Adrenal gland (tissue), 12 donors: Measurements from ENCODE around the gene CCDC80. TPM values are rescaled to one million over a fixed set of nuclear protein-coding genes. Genes with fewer than 3 reads are reported as not detected.

Source experiments
- DNase-seq, 7 donors: peaks; one replicate each; pipeline ENCODE4 v3.0.0-alpha.2; 2019 to 2020
- H3K27ac ChIP-seq, 5 donors: fragments of 200-600 bp; sonication (generic) in 4 of 5; 1 replicate in 3 of 5; 2 replicates in 2 of 5; pipeline versions ENCODE4 v1.5.1 to v1.8.0; 2016 to 2020; ENCODE audit warnings: mild to moderate bottlenecking in 1 of 5
- H3K27me3 ChIP-seq: fragments of 200-600 bp; 2 replicates; pipeline ENCODE4 v1.8.0; 2021
- H3K36me3 ChIP-seq, 2 donors: fragments of 200-600 bp; replicated peaks in 1 of 2; 1 replicate in 1 of 2; 2 replicates in 1 of 2; pipeline versions ENCODE4 v1.5.1 to v1.8.0; 2018 to 2022
- H3K4me1 ChIP-seq, 2 donors: fragments of 200-600 bp; replicated peaks in 1 of 2; 1 replicate in 1 of 2; 2 replicates in 1 of 2; pipeline versions ENCODE4 v1.5.1 to v1.8.0; 2018 to 2021
- H3K4me3 ChIP-seq, 4 donors: fragments of 200-600 bp; sonication (generic) in 3 of 4; one replicate each; pipeline ENCODE4 v1.5.1; 2016 to 2018
- H3K9me3 ChIP-seq, 3 donors: fragments of 200-600 bp; sonication (generic) in 1 of 3; replicated peaks in 1 of 3; 1 replicate in 2 of 3; 2 replicates in 1 of 3; pipeline versions ENCODE4 v1.5.1 to v1.8.0; 2016 to 2021
- CTCF ChIP-seq, 6 experiments: fragments of 450-650 bp in 4 of 6; fragments of 200-600 bp in 2 of 6; sonication (generic) in 1 of 6; IDR thresholded peaks; 1 replicate in 5 of 6; 2 replicates in 1 of 6; pipeline versions ENCODE4 v1.5.1 to v1.8.0; 2016 to 2021; ENCODE audit warnings: antibody characterized with exemption in 6 of 6, mild to moderate bottlenecking in 2 of 6, moderate library complexity in 1 of 6
- POLR2A ChIP-seq, 2 donors: fragments of 450-650 bp; IDR thresholded peaks; one replicate each; pipeline ENCODE4 v1.6.1; 2017; ENCODE audit warnings: antibody characterized with exemption in 2 of 2, mild to moderate bottlenecking in 2 of 2, moderate library complexity in 1 of 2
- WGBS, 4 donors: extraction: QIAGEN DNeasy Blood & Tissue Kit in 2 of 4; methylation state at CpG; one replicate each; pipeline versions ENCODE4 v1.1.5 to v1.1.7; 2013 to 2017; 5-methylcytosine and 5-hydroxymethylcytosine counted together
- intact Hi-C, 2 donors: fragments of 100-400 bp; cut with DNase I; formaldehyde crosslinking; loops; one replicate each; pipeline versions ENCODE4 v1.14.1 to v1.15.0; 2022 to 2023
- polyA plus RNA-seq, 3 donors: library from polyadenylated mRNA; stranded (reverse); fragments of 200-250 nt in 2 of 3; fragments of 350-450 nt in 1 of 3; fragmentation: Illumina TruSeq in 1 of 3; extraction: RNeasy Lipid Tissue Mini Kit (QIAGEN cat#74804) in 1 of 3; gene quantifications; one replicate each; pipeline ENCODE4 v1.2.3, GENCODE V29; 2013 to 2014
- total RNA-seq, 9 donors: library from RNA; depleted of rRNA in 4 of 9; stranded (reverse); fragments of >200 nt in 4 of 9; fragments of 120-200 nt in 1 of 9; fragmentation: NEBNext Ultra II Directional in 1 of 9; extraction: Animal tissue kit (Norgen Biotek cat#: 25700) in 1 of 9; gene quantifications; one replicate each; pipeline versions ENCODE4 v1.1.0 to v1.2.4, GENCODE V29; 2013 to 2023
- donor health status: healthy with polysubstance abuse.
- donor health status: Bipolar disorder and iron deficiency.
- donor health status: DM: yes; HTN: yes; CAD: no.
- donor health status: DM: no; HTN: no; CAD: no.
- donor health status: DM: no; HTN: no; CAD: no.
- donor health status: DM: yes; HTN: yes; CAD: no.

CCDC80 gene
- total and polyA plus RNA-seq, 12 donors = 5.7 to 65.3 (median 17.9) TPM

- Histone ChIP-seq H3K4me3 (no peak overlapping the region), H3K36me3 (no peaks in the 10 kb centered on the region), H3K27ac (no peak overlapping the region), H3K9me3 (peaks cover 0 to 4% (median 0%) of the 10 kb centered on the region in 3 donors), H3K4me1 (no peaks in the 10 kb centered on the region), H3K27me3 (no peaks in the 10 kb centered on the region)
- no peak for TF ChIP-seq CTCF (IDR thresholded peaks at IDR 0.05)
- TF ChIP-seq POLR2A (IDR thresholded peaks at IDR 0.05) = no peak
- intact Hi-C loops = no loop called here
- DNase-seq = no peak
- 55 to 62% (median 56%) methylated on average over 5 of the region's 5 CpGs for WGBS, 4 donors
Measured at GRCh38 chr3:112611752-112612515, 29.0 kb downstream of the CCDC80 start.

GRCh38 chr3:112610121-112610520 is 30.8 kb downstream of the CCDC80 start:
- no peaks in the 10 kb centered on the region for H3K27me3 ChIP-seq
- H3K27ac ChIP-seq = no peak overlapping the region
- H3K4me3 ChIP-seq = no peak overlapping the region
- H3K36me3 ChIP-seq = no peaks in the 10 kb centered on the region
- intact Hi-C loops = no loop called here
- H3K4me1 ChIP-seq = no peaks in the 10 kb centered on the region
- peaks cover 0 to 4% (median 0%) of the 10 kb centered on the region in 3 donors for H3K9me3 ChIP-seq
- 85 to 99% (median 90%) methylated on average over 3 of the region's 3 CpGs for WGBS, 4 donors
- no peak for DNase-seq
- no peak for TF ChIP-seq CTCF (IDR thresholded peaks at IDR 0.05)
- TF ChIP-seq POLR2A (IDR thresholded peaks at IDR 0.05) = no peak

- intact Hi-C loops = no loop called here
- no peak overlapping the region for H3K4me3 ChIP-seq
- no peak overlapping the region for H3K27ac ChIP-seq
- H3K4me1 ChIP-seq = no peaks in the 10 kb centered on the region
- no peaks in the 10 kb centered on the region for H3K27me3 ChIP-seq
- peaks cover 0 to 4% (median 0%) of the 10 kb centered on the region in 3 donors for H3K9me3 ChIP-seq
- TF ChIP-seq CTCF (IDR thresholded peaks at IDR 0.05) (no peak), POLR2A (IDR thresholded peaks at IDR 0.05) (no peak)
- no peak for DNase-seq
- no peaks in the 10 kb centered on the region for H3K36me3 ChIP-seq
Measured at GRCh38 chr3:112607863-112608262, 33.1 kb downstream of the CCDC80 start.

GRCh38 chr3:112606098-112606497 is 34.8 kb downstream of the CCDC80 start:
- Histone ChIP-seq H3K36me3 (no peaks in the 10 kb centered on the region), H3K27ac (no peak overlapping the region), H3K9me3 (peaks cover 0 to 4% (median 0%) of the 10 kb centered on the region in 3 donors), H3K4me1 (no peaks in the 10 kb centered on the region), H3K27me3 (no peaks in the 10 kb centered on the region), H3K4me3 (no peak overlapping the region)
- TF ChIP-seq POLR2A (IDR thresholded peaks at IDR 0.05) (no peak), CTCF (IDR thresholded peaks at IDR 0.05) (no peak)
- WGBS, 4 donors = 89 to 94% (median 93%) methylated on average over 2 of the region's 2 CpGs
- DNase-seq = no peak
- intact Hi-C loops = no loop called here
